SK-N-SH (cell line): Measurements from ENCODE around the gene SCRN1. TPM values are rescaled to one million over a fixed set of nuclear protein-coding genes. Genes with fewer than 3 reads are reported as not detected.

Experiments
- CTCF ChIA-PET: fragments of 300-600, 350-600 bp; formaldehyde crosslinking; extraction: SDS; loops from one replicate; lab custom pipeline; 2021; lab: Yijun Ruan, JAX
- POLR2A ChIA-PET: fragments of 350-600 bp; sonication (Branson Sonifier 250); formaldehyde crosslinking; extraction: SDS; loops from one replicate; lab custom pipeline; 2020; ENCODE audit warnings: antibody characterized with exemption, inconsistent platforms; lab: Yijun Ruan, JAX
- DNase-seq: peaks from one replicate; pipeline ENCODE4 v3.0.0; 2012
- H2AFZ ChIP-seq: fragments of 200-600 bp; sonication (generic); 2 replicates; pipeline ENCODE4 v1.8.1; 2016; ENCODE audit warnings: antibody characterized with exemption, mild to moderate bottlenecking, low read depth
- H3F3A ChIP-seq: fragments of 200-600 bp; sonication (generic); replicated peaks from 2 replicates; pipeline ENCODE3; 2016; ENCODE audit warnings: antibody characterized with exemption, mild to moderate bottlenecking; ENCODE audit not compliant: insufficient read depth
- H3K27ac ChIP-seq, 2 experiments: fragments of 200-500 bp in 1 of 2; fragments of 200-600 bp in 1 of 2; sonication (Bioruptor generic) in 1 of 2; sonication (generic), shearing (Covaris generic) in 1 of 2; 2 replicates each; pipeline versions ENCODE4 v1.5.1 to v1.6.1; 2014 to 2016; ENCODE audit warnings: low read depth in 2 of 2, inconsistent platforms in 1 of 2, low read length in 1 of 2, mild to moderate bottlenecking in 1 of 2, mixed read lengths in 1 of 2
- H3K27me3 ChIP-seq: fragments of 200-600 bp; sonication (generic), shearing (Covaris generic); 2 replicates; pipeline ENCODE4 v1.6.1; 2016; ENCODE audit warnings: mixed run types; ENCODE audit not compliant: insufficient read depth
- H3K36me3 ChIP-seq, 2 experiments: fragments of 200-500 bp in 1 of 2; fragments of 200-600 bp in 1 of 2; sonication (Bioruptor generic) in 1 of 2; sonication (generic) in 1 of 2; replicated peaks in 1 of 2; 2 replicates each; pipeline versions ENCODE3 to v1.5.1; 2014 to 2016; ENCODE audit warnings: low read length in 1 of 2, mild to moderate bottlenecking in 1 of 2; ENCODE audit not compliant: insufficient read depth in 2 of 2, control insufficient read depth in 1 of 2
- H3K4me1 ChIP-seq, 2 experiments: fragments of 200-500 bp in 1 of 2; fragments of 200-600 bp in 1 of 2; sonication (Bioruptor generic) in 1 of 2; sonication (generic), shearing (Covaris generic) in 1 of 2; 2 replicates each; pipeline versions ENCODE4 v1.5.1 to v1.6.1; 2014 to 2016; ENCODE audit warnings: low read depth in 1 of 2, low read length in 1 of 2, mixed run types in 1 of 2; ENCODE audit not compliant: insufficient read depth in 2 of 2, control insufficient read depth in 1 of 2
- H3K4me2 ChIP-seq: fragments of 200-600 bp; sonication (generic), shearing (Covaris generic); 2 replicates; pipeline ENCODE4 v1.6.1; 2017; ENCODE audit warnings: mixed run types
- H3K4me3 ChIP-seq, 2 experiments: fragments of 200-500 bp in 1 of 2; fragments of 200-600 bp in 1 of 2; sonication (Bioruptor generic) in 1 of 2; sonication (generic), shearing (Covaris generic) in 1 of 2; 2 replicates each; pipeline versions ENCODE4 v1.5.1 to v1.8.1; 2014 to 2016; ENCODE audit warnings: low read depth in 2 of 2, inconsistent platforms in 1 of 2, low read length in 1 of 2, mild to moderate bottlenecking in 1 of 2, mixed read lengths in 1 of 2, moderate library complexity in 1 of 2
- H3K79me2 ChIP-seq: fragments of 200-600 bp; sonication (generic); 2 replicates; pipeline ENCODE4 v1.8.1; 2017; ENCODE audit warnings: mild to moderate bottlenecking; ENCODE audit not compliant: insufficient read depth
- H3K9ac ChIP-seq: fragments of 200-600 bp; sonication (generic); 2 replicates; pipeline ENCODE4 v1.6.1; 2017; ENCODE audit warnings: mixed run types
- H3K9me2 ChIP-seq: fragments of 200-600 bp; sonication (generic); 2 replicates; pipeline ENCODE4 v1.6.1; 2017; ENCODE audit warnings: mixed run types
- H3K9me3 ChIP-seq: fragments of 200-600 bp; sonication (generic); 2 replicates; pipeline ENCODE4 v1.6.1; 2017; ENCODE audit warnings: mixed run types, mild to moderate bottlenecking, moderate library complexity
- H4K20me1 ChIP-seq: fragments of 200-600 bp; sonication (generic); 2 replicates; pipeline ENCODE4 v1.6.1; 2017; ENCODE audit warnings: mild to moderate bottlenecking, mixed run types; ENCODE audit not compliant: insufficient read depth
- EZH2phosphoT487 ChIP-seq: fragments of 200-600 bp; sonication (generic); IDR thresholded peaks from 2 replicates; pipeline ENCODE4 v1.6.1; 2017; ENCODE audit warnings: low read depth, mixed run types, mild to moderate bottlenecking, antibody characterized with exemption, moderate library complexity, borderline replicate concordance
- FOSL2 ChIP-seq: IDR thresholded peaks from 2 replicates; pipeline ENCODE4 v1.4.0; 2012; ENCODE audit warnings: low read depth, mild to moderate bottlenecking, moderate library complexity, borderline replicate concordance
- FOXJ3 ChIP-seq: sonication (generic); formaldehyde crosslinking; IDR thresholded peaks from 2 replicates; pipeline ENCODE4 v1.5.1; 2020; ENCODE audit warnings: mild to moderate bottlenecking, missing genetic modification reagents
- JUND ChIP-seq: IDR thresholded peaks from 2 replicates; pipeline ENCODE4 v1.4.0; 2012
- REST ChIP-seq: IDR thresholded peaks from 2 replicates; pipeline ENCODE4 v1.6.1; 2012; ENCODE audit warnings: mild to moderate bottlenecking, low read depth, low read length, moderate library complexity
- RFX5 ChIP-seq: IDR thresholded peaks from 2 replicates; pipeline ENCODE4 v1.6.1; 2012; ENCODE audit warnings: mild to moderate bottlenecking, improper control_type of control experiment, low read length
- RXRA ChIP-seq: IDR thresholded peaks from 2 replicates; pipeline ENCODE4 v1.4.0; 2012; ENCODE audit warnings: low read depth, mild to moderate bottlenecking, borderline replicate concordance
- SIN3A ChIP-seq: IDR thresholded peaks from 2 replicates; pipeline ENCODE4 v1.6.1; 2012; ENCODE audit warnings: low read depth, mild to moderate bottlenecking, low read length, moderate library complexity, borderline replicate concordance
- USF2 ChIP-seq: fragments of 150-350 bp; IDR thresholded peaks from 2 replicates; pipeline ENCODE4 v1.6.1; 2017; ENCODE audit warnings: antibody characterized with exemption, low read length, low read depth, borderline replicate concordance
- ZBTB33 ChIP-seq: IDR thresholded peaks from 2 replicates; pipeline ENCODE4 v1.4.0; 2012; ENCODE audit warnings: low read depth, borderline replicate concordance
- whole genome bisulfite sequencing: methylation state at CpG from one replicate; pipeline ENCODE4 v1.1.6; 2017; ENCODE audit warnings: low lambda C conversion rate; 5-methylcytosine and 5-hydroxymethylcytosine counted together
- polyA plus RNA-seq, 3 experiments: library from polyadenylated mRNA; depleted of rRNA; stranded (reverse); fragments of >200 nt; gene quantifications; 2 replicates each; pipeline ENCODE4 v1.2.3, GENCODE V29; 2012

Gene SCRN1
- polyA plus RNA-seq, 1 of the 3 experiments (the other 2 are of a cell fraction) = 64.3 TPM

GRCh38 chr7:29968683-29969395 lies 20.8 kb downstream of the SCRN1 start:
- Histone ChIP-seq H3K4me2 (no peak overlapping the region), H3K4me3 (no peak overlapping the region)
- no peak for DNase-seq

GRCh38 chr7:29965030-29965429 lies 24.6 kb downstream of the SCRN1 start:
- WGBS = 94% methylated on average over 3 of the region's 3 CpGs
- H4K20me1 ChIP-seq = peaks cover 19% of the 10 kb centered on the region; the same call in 1 of the 2 replicates
- POLR2A ChIA-PET = no interaction called here

More at GRCh38 chr7:29968683-29969395, 20.8 kb downstream of the SCRN1 start:
- Histone ChIP-seq H3K36me3 (peaks cover 34 to 37% of the 10 kb centered on the region in 2 experiments), H3K9me3 (no peaks in the 10 kb centered on the region), H3K27ac (no peak overlapping the region; a peak in 1 of 4 replicates), H3K4me1 (peaks cover 0 to 4% of the 10 kb centered on the region in 2 experiments; a peak in 1 of 4 replicates), H3F3A (peaks cover 4% of the 10 kb centered on the region), H4K20me1 (peaks cover 31% of the 10 kb centered on the region), H2AFZ (no peak overlapping the region), H3K9ac (no peak overlapping the region), H3K79me2 (peaks cover 74% of the 10 kb centered on the region), H3K27me3 (no peaks in the 10 kb centered on the region), H3K9me2 (no peaks in the 10 kb centered on the region)
- TF ChIP-seq JUND = peak; percentile 57; the same call in 1 of the 2 replicates
- TF ChIP-seq ZBTB33 = 0 out of 2 replicates have a peak, but pooled peaks have one; percentile 10
- no peak for TF ChIP-seq FOXJ3 (CRISPR knock-in tag)
- TF ChIP-seq RXRA = no peak
- peak; percentile 40; the same call in 1 of the 2 replicates for TF ChIP-seq FOSL2
- CTCF ChIA-PET = interaction anchor here (0.8 to 1.8 kb wide), 5 partner anchors 9 to 241 kb away, joined by 3 to 6 read pairs (median 3); no protein-coding TSS in a partner anchor
- 89% methylated on average over 12 of the region's 12 CpGs for WGBS
- POLR2A ChIA-PET = no interaction called here

More at GRCh38 chr7:29965030-29965429, 24.6 kb downstream of the SCRN1 start:
- no peak overlapping the region for H3K4me2 ChIP-seq
- no peak overlapping the region for H2AFZ ChIP-seq
- H3K4me1 ChIP-seq = peaks cover 0 to 4% of the 10 kb centered on the region in 2 experiments; a peak in 1 of 4 replicates
- H3K4me3 ChIP-seq = no peak overlapping the region
- no peaks in the 10 kb centered on the region for H3F3A ChIP-seq
- H3K9ac ChIP-seq = no peak overlapping the region
- H3K79me2 ChIP-seq = peaks cover 39% of the 10 kb centered on the region; the same call in 1 of the 2 replicates
- H3K36me3 ChIP-seq = peaks cover 39 to 51% of the 10 kb centered on the region in 2 experiments
- H3K27ac ChIP-seq = no peak overlapping the region; a peak in 1 of 4 replicates
- no peaks in the 10 kb centered on the region for H3K9me2 ChIP-seq
- no peak for DNase-seq
- no peaks in the 10 kb centered on the region for H3K27me3 ChIP-seq
- CTCF ChIA-PET = interaction anchor here (1.4 to 3.3 kb wide), 3 partner anchors 20 to 98 kb away, joined by 4 to 10 read pairs (median 6); no protein-coding TSS in a partner anchor
- no peaks in the 10 kb centered on the region for H3K9me3 ChIP-seq
- TF ChIP-seq USF2 (no peak), REST (no peak), RFX5 (no peak), EZH2phosphoT487 (no peak), SIN3A (no peak)
